Measurements from ENCODE around the gene WASF3.

GRCh38 chr13:26626271-26626670, 68.8 kb downstream of the WASF3 start:
- TF ChIP-seq CTCF (IDR thresholded peaks at IDR 0.05; ENCODE audit: insufficient read depth, low read length) (no peak), POLR2AphosphoS5 (IDR thresholded peaks at IDR 0.05; ENCODE audit: low read depth) (no peak), GABPA (IDR thresholded peaks at IDR 0.05; ENCODE audit: low read depth) (no peak)
